NCI-H2171 treated with DMSO at 0.1 percent for 48 hours (cell line): ENCODE results near the gene RPLP2.

ENCODE experiments used
- DNase-seq: peaks from one replicate; lab custom pipeline; 2025; lab: John Stamatoyannopoulos, UW

The RPLP2 gene

DNA sequence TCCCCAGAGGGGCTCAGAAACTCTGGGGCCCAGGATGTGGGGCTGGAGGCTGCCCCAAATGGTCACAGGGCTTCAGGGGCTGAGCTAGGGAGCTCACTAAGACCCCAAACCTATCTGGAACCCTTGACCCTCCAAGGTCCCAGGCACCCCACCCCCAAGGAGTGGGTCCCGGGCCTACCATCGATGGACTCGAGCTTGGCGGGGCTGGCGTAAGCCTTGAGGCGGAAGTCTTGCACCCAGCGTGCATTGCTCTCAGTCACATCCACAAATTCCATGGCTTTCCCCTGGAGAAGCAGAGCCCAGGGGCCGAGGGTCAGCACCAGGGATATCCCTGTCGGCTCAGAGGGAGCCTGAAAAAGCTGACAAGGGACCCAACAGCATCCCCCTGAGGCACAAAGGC, 35.9 kb upstream of the RPLP2 start:
- DNase-seq: no peak

DNA sequence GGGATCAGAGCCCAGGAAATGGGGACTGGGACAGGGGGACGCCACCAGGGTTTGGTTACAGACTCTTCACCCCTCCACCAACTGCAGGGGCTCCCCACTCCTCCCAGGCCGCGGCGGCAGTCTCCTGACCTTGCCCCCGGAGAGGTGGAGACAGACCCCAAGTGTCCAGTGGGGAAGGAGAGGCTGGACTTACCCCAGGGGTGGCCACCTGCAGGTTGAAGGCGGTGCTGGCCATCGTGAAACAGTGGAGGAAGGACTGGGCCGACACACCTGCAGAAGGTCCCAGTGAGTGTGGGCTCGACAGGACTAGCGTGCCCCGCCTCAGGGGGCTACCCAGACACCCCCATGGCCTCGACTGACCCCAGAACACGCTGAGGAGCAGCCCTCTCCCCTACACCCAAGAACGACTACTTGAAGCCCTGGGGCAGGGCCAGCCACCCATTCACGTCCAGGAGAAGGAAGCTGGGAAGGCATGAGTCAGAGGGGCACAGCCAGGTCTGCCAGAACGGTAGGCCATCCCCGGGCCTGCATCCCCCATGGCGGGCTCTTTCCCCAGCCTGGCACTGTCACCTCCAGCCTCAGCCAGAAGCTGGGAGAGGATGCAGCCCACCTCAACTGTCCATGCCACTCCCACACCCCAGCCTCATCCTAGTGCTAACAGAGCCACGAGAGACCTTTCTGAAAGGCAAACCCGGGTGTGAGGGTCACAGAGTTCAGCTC, 34.7 kb upstream of the RPLP2 start:
- DNase-seq: no peak

DNA sequence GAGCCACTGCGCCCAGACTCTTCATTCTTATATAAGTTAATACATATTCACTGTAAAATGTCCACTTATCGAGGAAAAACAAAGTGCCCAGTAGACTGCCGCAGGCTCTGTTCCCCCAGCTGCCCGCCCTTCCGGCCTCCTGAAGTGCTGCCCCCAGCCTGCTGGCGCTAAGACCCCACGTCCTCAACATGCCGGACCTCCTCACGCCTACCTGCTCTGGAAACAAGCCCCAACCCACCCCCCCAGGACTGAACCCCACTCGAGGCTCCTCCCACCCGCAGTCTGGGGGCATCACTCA, 33.6 kb upstream of the RPLP2 start:
- DNase-seq: no peak

DNA sequence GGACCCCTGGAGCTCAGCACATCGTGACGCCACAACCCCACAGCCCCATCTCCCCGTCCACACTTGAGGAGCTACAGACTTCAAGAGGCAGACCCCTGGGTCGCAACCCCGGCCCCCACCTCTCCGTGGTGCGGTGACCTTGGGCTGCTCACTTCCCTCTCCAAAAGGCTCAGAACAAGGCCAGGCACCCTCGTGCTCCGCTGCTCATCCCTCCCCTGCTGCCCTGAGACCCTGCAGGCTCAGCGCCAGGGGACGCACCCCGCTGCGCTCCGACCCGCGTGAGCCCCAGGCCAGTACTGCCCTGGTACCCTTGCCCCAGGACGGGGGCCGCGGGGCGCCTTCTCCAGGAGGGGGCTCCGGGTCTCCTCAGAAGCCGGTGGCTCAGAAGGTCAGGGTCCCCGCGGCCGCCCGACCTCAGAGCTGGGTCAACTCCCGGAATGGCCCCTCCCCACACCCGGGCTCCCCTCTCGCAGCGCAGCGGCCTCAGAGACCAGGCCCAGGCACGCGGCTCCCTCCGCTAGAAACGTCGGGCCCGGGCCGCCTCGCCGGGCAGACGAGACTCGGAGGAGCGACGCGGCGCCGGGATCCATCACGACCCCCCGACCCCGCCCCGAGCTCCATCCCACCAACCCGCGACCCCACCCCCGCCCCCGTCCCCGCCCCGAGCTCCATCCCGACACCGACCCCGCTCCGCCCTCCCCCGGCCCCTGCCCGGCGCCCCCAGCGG, 33.0 kb upstream of the RPLP2 start:
- DNase-seq: no peak

DNA sequence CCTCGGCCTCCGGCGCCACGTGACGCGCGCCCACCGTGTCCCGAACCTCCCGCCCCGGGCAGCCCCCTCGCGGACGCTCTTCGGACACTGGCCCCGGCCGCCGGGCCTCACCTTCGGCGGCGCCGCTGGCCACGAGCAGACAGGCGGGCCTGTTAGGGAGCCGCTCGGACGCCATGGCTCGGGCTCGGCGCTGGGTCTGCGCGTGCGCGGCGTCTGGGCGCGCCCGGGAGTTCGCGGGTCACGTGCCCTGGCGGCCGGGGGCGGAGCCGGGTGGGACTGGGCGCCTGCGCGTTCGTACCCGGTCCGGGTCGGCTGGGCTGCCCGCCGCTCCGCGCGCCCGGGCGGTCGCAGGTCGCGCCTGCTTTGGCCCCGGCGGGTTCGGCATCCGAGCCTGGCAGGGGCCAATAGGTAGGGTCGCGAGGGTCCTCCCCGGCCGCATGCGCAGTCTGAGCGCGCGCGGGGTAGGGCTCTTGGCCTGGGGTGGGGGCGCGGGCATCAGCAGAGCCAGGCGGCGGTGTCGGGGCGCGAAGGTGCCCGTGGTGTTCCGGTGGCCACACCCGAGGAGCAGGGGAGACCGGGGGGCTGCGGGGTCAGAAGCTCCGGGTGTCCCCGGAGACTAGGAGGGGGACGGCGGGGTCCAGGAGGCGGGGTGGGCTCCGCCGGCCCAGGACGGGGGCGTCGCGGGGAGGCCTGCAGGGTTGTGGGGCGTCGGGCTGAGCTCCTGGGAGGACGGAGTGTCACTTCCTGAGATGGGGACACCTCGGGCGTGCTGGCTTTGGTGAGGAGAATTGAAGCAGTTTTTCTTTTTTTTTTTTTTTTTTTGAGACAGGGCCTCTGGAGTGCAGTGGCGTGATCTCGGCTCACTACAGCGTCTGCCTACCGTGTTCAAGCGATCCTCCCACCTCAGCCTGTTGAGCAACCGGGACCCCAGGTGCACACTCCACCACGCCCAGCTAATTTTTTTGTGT, 32.2 kb upstream of the RPLP2 start, which contains the start of gene GATD1:
Gene GATD1 (minus strand): TSS at position 200 of the 968 bp plus-strand sequence. CDS start 25 bp downstream, at position 175.
- DNase-seq: peak; percentile 66

DNA sequence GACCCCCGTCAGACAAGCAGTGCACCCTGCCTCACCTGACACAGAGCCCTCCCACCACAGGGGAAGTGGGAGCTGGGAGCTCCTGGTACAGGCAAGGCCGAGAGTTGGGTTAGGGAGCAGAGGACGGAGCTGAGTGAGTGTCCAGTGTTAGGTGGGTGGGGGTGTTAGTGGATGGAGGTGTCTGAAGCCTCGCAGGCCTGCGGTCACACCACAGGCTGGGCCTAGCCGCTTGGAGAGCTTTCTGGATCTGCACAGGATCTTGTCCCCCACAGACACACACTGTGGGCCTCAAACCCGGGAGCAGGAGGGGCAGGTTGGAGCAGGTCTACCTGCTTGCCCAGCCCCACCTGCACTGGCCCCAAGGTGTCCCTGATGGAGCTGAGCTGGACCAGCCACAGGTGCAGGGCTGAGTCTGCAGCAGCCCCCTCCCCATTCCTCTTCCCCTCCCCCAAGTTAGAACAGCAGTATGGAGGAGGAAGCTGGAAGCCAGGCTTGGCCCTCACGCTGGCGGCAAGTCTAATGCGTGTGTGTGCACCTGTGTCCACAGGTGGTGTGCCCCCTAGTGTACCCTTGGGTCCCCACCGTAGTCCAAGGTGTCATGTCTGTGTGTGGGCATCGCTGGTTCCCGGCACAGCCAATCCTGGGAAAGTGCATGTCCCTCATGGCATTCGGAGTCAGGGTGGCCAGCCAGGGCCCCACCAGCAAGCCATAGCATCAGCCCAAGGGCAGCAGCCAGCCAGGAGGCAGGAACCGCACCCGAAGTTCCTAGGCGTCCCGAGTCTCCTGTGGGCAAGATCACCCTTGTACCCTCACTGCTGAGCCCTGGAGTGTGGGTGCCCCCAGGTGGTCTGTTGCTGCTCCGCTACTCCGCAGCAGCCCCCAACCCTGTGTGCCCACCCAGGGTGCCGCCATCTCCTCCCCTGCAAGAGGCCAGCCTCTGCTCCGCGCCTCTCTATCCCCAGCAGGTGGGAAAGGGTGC, 30.5 kb upstream of the RPLP2 start:
- DNase-seq: no peak

DNA sequence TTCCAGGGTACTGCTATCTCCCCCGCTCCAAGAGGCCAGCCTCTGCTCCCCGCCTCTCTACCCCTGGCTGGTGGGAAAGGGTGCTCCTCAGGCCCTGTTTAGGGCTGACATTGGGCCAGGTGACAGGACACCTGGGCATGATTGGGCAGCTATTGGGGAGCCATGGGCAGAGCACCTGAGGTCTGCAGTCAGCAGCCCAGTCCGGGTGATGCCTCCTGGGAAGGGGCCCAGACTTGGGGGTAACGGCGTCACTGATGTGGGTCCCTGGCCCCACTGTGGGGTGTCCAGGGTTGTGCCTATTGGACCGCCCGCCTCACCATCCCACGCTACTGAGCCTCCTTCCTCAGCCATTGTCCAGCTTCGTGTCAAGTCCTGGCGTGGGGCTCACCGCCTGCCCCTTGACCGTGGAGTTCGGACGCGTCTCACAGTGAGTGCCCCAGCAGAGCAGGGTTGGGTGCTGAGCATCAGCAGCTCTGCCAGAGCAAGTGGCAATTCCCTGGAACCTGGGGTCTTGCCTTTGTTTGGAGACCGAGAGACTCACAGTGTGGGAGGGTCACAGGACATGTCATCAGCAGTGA, 29.7 kb upstream of the RPLP2 start:
- no peak for DNase-seq

DNA sequence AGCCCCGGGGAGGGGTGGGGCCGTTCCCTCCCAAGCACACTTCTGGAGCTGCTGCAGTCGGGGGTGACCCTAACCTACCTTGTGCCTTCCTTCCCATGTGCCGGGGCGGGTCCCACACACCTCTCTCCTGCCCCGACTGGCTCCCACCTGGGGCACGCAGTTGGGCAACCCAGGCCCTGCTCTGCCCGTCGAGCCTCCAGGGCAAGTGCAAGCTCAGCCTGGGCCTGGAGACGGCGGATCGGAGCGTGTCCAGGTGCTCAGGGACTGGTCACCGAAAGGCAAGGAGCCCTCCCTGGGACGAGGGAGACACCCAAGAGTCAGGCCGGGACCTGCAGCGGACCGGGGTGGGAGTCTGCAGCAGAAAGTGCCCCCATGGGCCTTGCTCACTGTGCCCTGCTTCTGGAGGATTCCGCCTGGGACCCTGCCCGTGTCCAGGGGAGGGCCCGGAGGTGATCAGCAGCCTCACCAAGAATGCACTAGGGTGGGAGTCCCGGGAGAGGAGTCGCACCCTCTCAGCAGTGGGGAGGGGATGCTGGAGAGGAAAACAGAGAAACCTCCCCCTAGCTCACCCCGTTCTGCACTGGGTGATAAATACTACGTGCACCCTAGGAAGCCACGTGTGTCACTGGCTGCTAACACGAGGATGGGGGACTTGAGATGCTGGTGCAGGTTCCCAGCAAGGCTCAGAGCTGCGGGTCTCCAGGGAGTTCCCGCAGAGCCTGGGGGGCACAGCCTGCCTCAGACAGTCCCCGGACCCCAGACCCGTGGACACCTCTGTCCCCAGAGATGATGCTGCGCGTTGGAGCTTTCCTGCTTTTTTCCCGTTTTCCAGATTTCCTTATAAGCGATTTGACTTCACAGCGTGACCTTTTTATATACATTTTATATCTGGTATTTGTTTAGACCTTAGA, 27.2 kb upstream of the RPLP2 start:
- DNase-seq: no peak

DNA sequence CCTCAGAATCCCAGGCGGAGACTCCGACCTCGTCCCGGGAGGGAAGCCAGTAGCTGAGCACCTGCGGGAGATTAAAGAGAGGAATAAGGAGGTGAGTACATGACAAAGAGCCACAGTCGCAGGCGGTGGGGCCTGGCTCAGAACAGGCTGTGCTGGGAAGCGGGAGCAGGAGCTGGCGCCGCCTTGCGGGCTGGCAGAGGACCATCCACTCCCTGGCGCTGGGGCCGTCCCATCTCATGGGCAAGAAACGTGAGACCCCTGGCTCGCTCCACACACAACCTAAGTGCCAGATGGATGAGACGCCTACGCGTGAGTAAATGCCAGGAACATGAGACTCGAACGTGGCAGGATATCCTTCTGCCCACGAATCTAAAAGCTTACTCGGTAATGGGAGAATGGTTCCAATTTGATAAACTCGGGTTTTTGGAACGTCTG, 26.2 kb upstream of the RPLP2 start:
- DNase-seq: peak; percentile 91

DNA sequence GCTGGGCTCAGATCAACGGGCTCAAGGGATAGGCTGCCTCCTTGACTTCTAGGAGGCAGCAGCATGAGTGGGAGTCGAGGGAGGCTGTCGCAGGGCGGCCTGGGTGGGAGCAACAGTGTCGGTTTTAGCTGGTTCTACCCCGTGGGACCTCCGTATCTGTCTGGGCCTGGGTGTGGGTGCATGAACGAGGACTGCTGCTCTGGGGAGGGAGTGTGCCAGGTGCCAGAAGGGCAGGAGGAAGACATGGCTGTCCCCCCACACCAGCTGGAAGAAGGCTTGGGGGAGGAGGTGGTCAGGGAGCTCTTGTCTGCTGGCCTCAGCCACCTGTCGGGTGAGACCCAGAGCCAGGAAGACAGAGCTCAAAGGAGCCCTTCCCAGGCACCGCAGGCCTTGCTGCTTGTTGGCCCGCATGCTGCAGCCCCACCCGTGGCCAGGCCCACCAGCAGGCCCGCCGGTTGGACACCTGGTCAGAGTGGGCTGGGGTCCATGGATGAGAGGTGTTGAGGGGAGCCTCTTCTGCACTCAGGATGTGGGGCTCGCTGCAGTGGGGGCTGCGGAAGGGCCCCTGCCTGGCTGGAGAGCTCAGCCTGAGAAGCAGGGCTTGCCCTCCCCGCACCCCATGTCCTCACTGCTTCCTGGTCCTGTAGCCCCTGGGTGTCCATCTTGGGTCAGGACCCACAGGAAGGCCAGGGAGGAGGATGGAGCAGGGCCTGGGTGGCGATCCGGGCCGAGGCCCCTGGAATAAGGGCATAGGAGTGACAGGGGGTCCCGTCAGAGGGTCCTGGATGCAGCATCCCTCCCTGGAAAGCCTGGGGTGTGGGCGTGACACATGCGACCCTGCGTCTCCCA, 23.3 kb upstream of the RPLP2 start:
- no peak for DNase-seq

DNA sequence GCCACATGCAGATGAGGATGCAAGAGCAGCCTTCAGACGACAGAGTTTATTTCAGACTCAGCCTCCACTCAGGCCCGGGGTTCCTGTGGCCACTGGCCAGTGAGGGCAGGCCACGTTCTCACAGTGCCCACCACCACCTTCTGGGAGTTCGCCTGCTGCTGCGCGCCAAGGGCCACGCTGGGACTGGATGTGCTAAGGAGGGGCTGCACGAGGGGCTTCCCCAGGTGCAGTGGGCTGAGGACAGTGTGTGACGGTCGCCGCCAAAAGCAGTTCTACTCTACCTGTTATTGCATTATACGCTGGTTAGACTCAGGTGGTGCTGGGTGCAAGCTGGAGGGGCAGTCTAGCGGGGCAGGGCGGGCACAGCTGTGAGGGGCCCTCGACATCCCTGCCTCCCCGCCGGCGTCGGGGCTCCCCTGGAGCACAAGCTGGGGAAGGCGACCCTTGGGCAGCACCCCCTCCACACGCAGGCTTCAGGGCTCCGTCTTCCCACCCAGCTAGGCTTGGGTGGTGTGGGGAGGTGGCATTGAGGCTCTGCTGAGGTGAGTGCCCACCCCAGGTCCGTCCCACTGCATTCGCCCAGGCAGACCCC, 22.6 kb upstream of the RPLP2 start:
- DNase-seq: no peak

DNA sequence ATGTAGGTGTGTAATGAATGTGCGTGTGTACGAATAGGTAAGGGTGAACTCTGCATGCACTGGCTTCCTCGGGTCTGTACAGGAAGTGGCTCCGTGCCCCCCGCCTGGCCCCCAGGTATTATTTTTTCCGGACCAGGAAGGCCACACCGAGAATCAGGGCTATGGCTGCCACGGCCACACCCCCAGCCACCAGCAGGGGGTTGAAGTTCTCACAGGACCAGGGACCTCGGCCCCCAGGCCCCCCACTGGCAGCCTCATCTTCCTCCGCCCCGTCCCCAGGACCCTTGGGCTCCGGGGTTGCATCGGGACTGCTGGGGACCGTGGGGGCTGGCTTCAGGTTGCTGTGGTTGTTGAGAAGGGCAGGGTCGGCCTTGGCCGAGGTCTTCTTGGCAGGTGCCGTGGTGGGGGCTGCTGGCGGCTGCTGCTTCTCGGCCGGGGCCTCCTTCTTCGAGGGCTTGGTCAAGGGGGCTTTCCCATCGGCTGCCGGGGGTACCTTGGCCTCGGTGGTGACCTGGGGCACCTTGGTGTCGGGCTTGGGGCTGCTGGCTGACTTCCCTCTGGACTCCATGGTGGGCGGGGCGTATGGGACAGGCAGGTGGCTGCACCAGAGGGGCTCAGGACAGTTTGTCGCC, 21.6 kb upstream of the RPLP2 start:
- DNase-seq: no peak

DNA sequence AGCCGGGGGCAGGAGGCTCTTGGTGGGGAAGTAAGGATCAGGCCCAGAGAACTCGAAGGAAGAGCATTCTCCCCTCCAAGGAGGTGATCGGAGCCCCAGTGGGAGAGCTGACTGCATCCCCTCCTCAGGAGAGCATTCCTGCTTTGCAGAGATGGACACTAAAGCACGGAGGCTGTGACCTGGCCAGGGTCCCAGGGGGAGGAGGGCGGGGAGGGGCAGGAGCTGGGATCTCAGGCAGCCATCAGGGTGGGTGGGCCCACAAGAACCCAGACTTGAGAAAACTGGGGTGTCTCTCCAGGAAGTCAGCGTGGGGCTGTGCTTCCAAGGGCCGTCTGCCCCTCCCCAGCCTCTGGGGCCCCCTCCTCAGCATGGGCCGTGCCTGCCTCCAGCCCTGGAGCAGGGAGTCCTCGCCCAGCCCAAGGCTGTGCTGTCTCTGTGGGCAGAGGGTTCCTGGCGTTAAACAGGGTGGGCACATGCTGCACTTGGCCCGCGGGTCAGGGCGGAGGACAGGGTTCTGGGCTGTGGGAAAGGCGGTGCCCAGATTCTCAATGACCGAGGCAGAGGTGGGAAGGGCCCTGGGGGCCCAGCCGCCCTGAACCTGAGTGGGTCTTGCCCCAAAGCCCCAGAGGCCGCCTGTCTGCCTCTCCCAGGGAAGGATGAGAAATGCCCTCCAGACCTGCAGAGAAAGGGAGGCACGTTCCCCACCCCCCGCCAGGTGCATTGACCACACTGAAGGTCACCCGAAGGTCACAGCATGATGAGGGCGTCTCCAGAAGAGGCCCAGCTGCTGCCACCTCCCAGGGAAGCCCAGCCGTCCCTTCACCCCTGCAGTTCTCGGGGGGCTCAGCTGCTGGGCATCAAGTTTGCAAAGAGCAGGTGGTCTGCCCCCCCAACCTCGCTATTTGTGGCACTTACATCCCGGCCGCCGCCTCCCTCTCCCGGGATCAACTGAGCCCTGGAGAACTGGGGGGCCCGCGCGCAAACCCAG, 20.5 kb upstream of the RPLP2 start:
- DNase-seq: no peak

DNA sequence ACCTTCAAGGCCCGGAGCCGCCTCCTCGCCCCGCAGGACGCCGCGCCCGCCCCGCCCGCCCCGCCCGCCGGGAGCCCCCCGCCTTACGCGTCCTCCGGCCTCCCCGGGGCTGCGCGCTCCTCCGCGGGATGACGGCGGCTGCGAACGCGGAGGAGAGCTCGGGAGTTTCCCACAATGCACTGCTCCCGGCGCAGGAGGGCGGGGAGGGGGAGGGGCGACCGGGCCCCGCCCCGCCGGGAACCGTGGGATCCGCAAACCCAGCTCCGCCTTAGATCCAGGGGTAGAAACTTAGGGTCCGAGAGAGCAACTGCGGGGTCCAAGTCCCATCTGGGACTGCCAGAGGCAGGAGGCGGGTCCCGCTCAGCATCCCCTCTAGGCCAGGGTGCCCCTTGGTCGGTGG, 19.8 kb upstream of the RPLP2 start, which contains the start of gene CEND1:
Gene CEND1 (minus strand): TSS at position 148 of the 400 bp plus-strand sequence. CDS start 1,514 bp downstream, outside the sequence.
- DNase-seq: peak; percentile 13

DNA sequence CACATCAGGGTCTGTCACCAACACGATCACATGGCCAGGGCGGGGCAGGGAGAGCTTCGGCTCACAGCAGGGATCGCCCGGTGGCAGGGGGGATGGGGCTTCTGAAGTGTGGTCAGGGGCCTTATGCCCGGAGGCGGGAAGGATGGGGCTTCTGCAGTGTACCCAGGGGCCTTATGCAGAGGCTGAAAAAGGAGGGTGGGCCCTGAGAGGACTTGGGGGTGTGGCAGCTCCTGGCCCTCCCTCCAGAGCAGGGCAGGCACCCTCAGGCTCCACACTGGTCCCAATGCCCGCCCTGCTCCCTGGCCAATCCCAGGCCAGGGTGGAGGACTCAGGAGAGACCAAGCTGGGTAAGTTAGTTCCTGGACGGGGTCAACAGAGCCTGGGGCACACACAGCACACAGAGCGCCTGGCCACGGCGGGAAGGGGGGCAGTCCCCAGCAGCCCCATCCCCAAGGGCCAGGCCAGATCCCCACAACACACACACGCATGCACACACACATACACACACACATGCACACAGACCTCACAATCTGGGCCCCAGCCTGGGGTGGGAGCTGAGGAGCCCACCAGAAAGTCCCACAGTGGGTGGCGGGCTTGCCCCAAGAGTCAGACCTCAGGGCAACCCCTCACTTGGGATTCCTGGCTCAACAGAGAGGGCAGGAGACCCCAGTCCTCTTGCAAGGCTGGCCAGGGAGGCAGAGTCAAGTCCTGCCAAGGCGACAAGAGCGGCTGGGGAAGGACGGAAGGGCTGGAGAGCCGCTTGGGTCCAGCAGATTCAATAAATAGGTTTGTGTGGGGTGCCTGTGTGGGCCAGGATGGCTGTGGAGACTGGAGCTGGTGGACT, 18.8 kb upstream of the RPLP2 start:
- no peak for DNase-seq
